Mucosa of rectum (tissue), 2 donors: ENCODE measurements around the gene IMMP2L.

Experiments
- H3K27ac ChIP-seq, 2 donors: one replicate each; pipeline ENCODE4 v1.7.0; 2013; ENCODE audit warnings: inconsistent platforms in 2 of 2, low read depth in 2 of 2, low read length in 2 of 2
- H3K27me3 ChIP-seq, 2 donors: one replicate each; pipeline ENCODE4 v1.7.0; 2013; ENCODE audit warnings: low read length in 2 of 2; ENCODE audit not compliant: control insufficient read depth in 2 of 2, insufficient read depth in 2 of 2
- H3K36me3 ChIP-seq, 2 donors: one replicate each; pipeline ENCODE4 v1.7.0; 2013; ENCODE audit warnings: low read length in 2 of 2; ENCODE audit not compliant: control insufficient read depth in 2 of 2, insufficient read depth in 2 of 2
- H3K4me1 ChIP-seq, 2 donors: one replicate each; pipeline ENCODE4 v1.7.0; 2013; ENCODE audit warnings: low read length in 2 of 2, mild to moderate bottlenecking in 1 of 2; ENCODE audit not compliant: control insufficient read depth in 2 of 2, insufficient read depth in 2 of 2
- H3K4me3 ChIP-seq, 2 donors: one replicate each; pipeline ENCODE4 v1.7.0; 2013; ENCODE audit warnings: low read length in 2 of 2
- H3K9ac ChIP-seq, 2 donors: one replicate each; pipeline ENCODE4 v1.7.0; 2013; ENCODE audit warnings: low read length in 2 of 2, low read depth in 1 of 2, mild to moderate bottlenecking in 1 of 2
- H3K9me3 ChIP-seq, 2 donors: one replicate each; pipeline ENCODE4 v1.7.0; 2013; ENCODE audit warnings: low read length in 2 of 2; ENCODE audit not compliant: control insufficient read depth in 2 of 2
- donor health status: healthy.
- donor health status: Normal muscosa, but diverticular disease.

The IMMP2L gene

GRCh38 chr7:110626414-110626813 is 935.9 kb downstream of the IMMP2L start:
- Histone ChIP-seq H3K4me3 (no peak overlapping the region), H3K27ac (no peak overlapping the region), H3K27me3 (no peaks in the 10 kb centered on the region), H3K4me1 (no peaks in the 10 kb centered on the region), H3K9me3 (no peaks in the 10 kb centered on the region), H3K36me3 (no peaks in the 10 kb centered on the region), H3K9ac (no peak overlapping the region)

- H3K9ac ChIP-seq, result no peak overlapping the region
- no peaks in the 10 kb centered on the region for H3K36me3 ChIP-seq
- H3K4me1 ChIP-seq, result no peaks in the 10 kb centered on the region
- H3K9me3 ChIP-seq, result no peaks in the 10 kb centered on the region
- no peak overlapping the region for H3K4me3 ChIP-seq
- H3K27ac ChIP-seq, result no peak overlapping the region
- H3K27me3 ChIP-seq, result no peaks in the 10 kb centered on the region
These were observed 937.0 kb downstream of the IMMP2L start for GRCh38 chr7:110625294-110625693.

GRCh38 chr7:110623436-110623835 is 938.9 kb downstream of the IMMP2L start:
- H3K9me3 ChIP-seq, result no peaks in the 10 kb centered on the region

GRCh38 chr7:110621289-110621688 is 941.0 kb downstream of the IMMP2L start:
- Histone ChIP-seq H3K36me3 (no peaks in the 10 kb centered on the region), H3K27me3 (no peaks in the 10 kb centered on the region), H3K9me3 (no peaks in the 10 kb centered on the region), H3K27ac (no peak overlapping the region), H3K9ac (no peak overlapping the region), H3K4me3 (no peak overlapping the region), H3K4me1 (no peaks in the 10 kb centered on the region)

More at GRCh38 chr7:110623436-110623835, 938.9 kb downstream of the IMMP2L start:
- Histone ChIP-seq H3K27ac (no peak overlapping the region), H3K9ac (no peak overlapping the region), H3K36me3 (no peaks in the 10 kb centered on the region), H3K27me3 (no peaks in the 10 kb centered on the region), H3K4me3 (no peak overlapping the region), H3K4me1 (no peaks in the 10 kb centered on the region)

GRCh38 chr7:110620110-110620735 is 942.1 kb downstream of the IMMP2L start:
- H3K27ac ChIP-seq, result no peak overlapping the region
- H3K27me3 ChIP-seq, result no peaks in the 10 kb centered on the region
- no peak overlapping the region for H3K9ac ChIP-seq
- no peaks in the 10 kb centered on the region for H3K4me1 ChIP-seq
- H3K9me3 ChIP-seq, result no peaks in the 10 kb centered on the region
- H3K36me3 ChIP-seq, result no peaks in the 10 kb centered on the region
- H3K4me3 ChIP-seq, result no peak overlapping the region
